ENCODE data around the gene COX19.

The COX19 gene

GRCh38 chr7:974820-975681 lies at the start of gene COX19:
COX19 (minus strand) TSS chr7:975549; CDS start chr7:975509, 40 bp downstream.
- TF ChIP-seq JUND (IDR thresholded peaks at IDR 0.05; ENCODE audit: low read depth), result no peak
- DNase-seq (ENCODE audit: low read depth in 1 of 2, low spot score in 1 of 2), result peak; percentile 81 to 93
- in situ Hi-C loops (cut with HindIII; ENCODE audit: low pct_unique_long_range_greater_than_20kb, low sequenced_read_pairs), result no loop called here

- DNase-seq (ENCODE audit: low read depth in 1 of 2, low spot score in 1 of 2), result no peak
- in situ Hi-C loops (cut with HindIII; ENCODE audit: low pct_unique_long_range_greater_than_20kb, low sequenced_read_pairs), result no loop called here
- TF ChIP-seq JUND (IDR thresholded peaks at IDR 0.05; ENCODE audit: low read depth), result no peak
Observed at GRCh38 chr7:1024331-1024841, 49.0 kb upstream of the COX19 start.

GRCh38 chr7:1022801-1023465 lies 47.6 kb upstream of the COX19 start:
- no peak for DNase-seq (ENCODE audit: low read depth in 1 of 2, low spot score in 1 of 2)
- TF ChIP-seq JUND (IDR thresholded peaks at IDR 0.05; ENCODE audit: low read depth), result no peak
- in situ Hi-C loops (cut with HindIII; ENCODE audit: low pct_unique_long_range_greater_than_20kb, low sequenced_read_pairs), result no loop called here

- no peak for DNase-seq (ENCODE audit: low read depth in 1 of 2, low spot score in 1 of 2)
- in situ Hi-C loops (cut with HindIII; ENCODE audit: low pct_unique_long_range_greater_than_20kb, low sequenced_read_pairs), result no loop called here
- no peak for TF ChIP-seq JUND (IDR thresholded peaks at IDR 0.05; ENCODE audit: low read depth)
Observed at GRCh38 chr7:1022356-1022755, 47.0 kb upstream of the COX19 start.

GRCh38 chr7:1021931-1022330 lies 46.6 kb upstream of the COX19 start:
- DNase-seq (ENCODE audit: low read depth in 1 of 2, low spot score in 1 of 2), result no peak
- no peak for TF ChIP-seq JUND (IDR thresholded peaks at IDR 0.05; ENCODE audit: low read depth)
- in situ Hi-C loops (cut with HindIII; ENCODE audit: low pct_unique_long_range_greater_than_20kb, low sequenced_read_pairs), result no loop called here

GRCh38 chr7:1021366-1021765 lies 46.0 kb upstream of the COX19 start:
- in situ Hi-C loops (cut with HindIII; ENCODE audit: low pct_unique_long_range_greater_than_20kb, low sequenced_read_pairs), result no loop called here
- DNase-seq (ENCODE audit: low read depth in 1 of 2, low spot score in 1 of 2), result no peak
- no peak for TF ChIP-seq JUND (IDR thresholded peaks at IDR 0.05; ENCODE audit: low read depth)

GRCh38 chr7:1020849-1021251 lies 45.5 kb upstream of the COX19 start:
- DNase-seq (ENCODE audit: low read depth in 1 of 2, low spot score in 1 of 2), result no peak
- in situ Hi-C loops (cut with HindIII; ENCODE audit: low pct_unique_long_range_greater_than_20kb, low sequenced_read_pairs), result no loop called here
- no peak for TF ChIP-seq JUND (IDR thresholded peaks at IDR 0.05; ENCODE audit: low read depth)

- DNase-seq (ENCODE audit: low read depth in 1 of 2, low spot score in 1 of 2), result no peak
- in situ Hi-C loops (cut with HindIII; ENCODE audit: low pct_unique_long_range_greater_than_20kb, low sequenced_read_pairs), result no loop called here
- TF ChIP-seq JUND (IDR thresholded peaks at IDR 0.05; ENCODE audit: low read depth), result no peak
Observed at GRCh38 chr7:1019789-1020610, 44.7 kb upstream of the COX19 start.

- DNase-seq (ENCODE audit: low read depth in 1 of 2, low spot score in 1 of 2), result no peak
- in situ Hi-C loops (cut with HindIII; ENCODE audit: low pct_unique_long_range_greater_than_20kb, low sequenced_read_pairs), result no loop called here
- TF ChIP-seq JUND (IDR thresholded peaks at IDR 0.05; ENCODE audit: low read depth), result no peak
Observed at GRCh38 chr7:1019255-1019785, 44.0 kb upstream of the COX19 start.

GRCh38 chr7:1018334-1018695 lies 43.0 kb upstream of the COX19 start:
- in situ Hi-C loops (cut with HindIII; ENCODE audit: low pct_unique_long_range_greater_than_20kb, low sequenced_read_pairs), result no loop called here
- TF ChIP-seq JUND (IDR thresholded peaks at IDR 0.05; ENCODE audit: low read depth), result no peak
- DNase-seq (ENCODE audit: low read depth in 1 of 2, low spot score in 1 of 2), result no peak

GRCh38 chr7:1017586-1018333 lies 42.4 kb upstream of the COX19 start:
- TF ChIP-seq JUND (IDR thresholded peaks at IDR 0.05; ENCODE audit: low read depth), result no peak
- in situ Hi-C loops (cut with HindIII; ENCODE audit: low pct_unique_long_range_greater_than_20kb, low sequenced_read_pairs), result no loop called here
- no peak for DNase-seq (ENCODE audit: low read depth in 1 of 2, low spot score in 1 of 2)
